IMR-90 (cell line): ENCODE measurements around the gene HERC4.

ENCODE experiments used
- BHLHE40 ChIP-seq: fragments of 150-350 bp; IDR thresholded peaks from 2 replicates; pipeline ENCODE4 v1.6.1; 2016; ENCODE audit warnings: mild to moderate bottlenecking, low read depth, low read length
- CEBPB ChIP-seq: IDR thresholded peaks from 2 replicates; pipeline ENCODE4 v1.6.1; 2012; ENCODE audit warnings: low read depth, low read length, improper control_type of control experiment
- CHD1 ChIP-seq: IDR thresholded peaks from 2 replicates; pipeline ENCODE4 v1.6.1; 2012; ENCODE audit warnings: low read depth, low read length, improper control_type of control experiment
- FOS ChIP-seq: fragments of 150-350 bp; IDR thresholded peaks from 2 replicates; pipeline ENCODE4 v1.6.1; 2016; ENCODE audit warnings: low read depth, low read length
- MAFK ChIP-seq: IDR thresholded peaks from 2 replicates; pipeline ENCODE4 v1.6.1; 2012; ENCODE audit warnings: low read depth, low read length, improper control_type of control experiment
- NFE2L2 ChIP-seq: fragments of 150-350 bp; IDR thresholded peaks from 2 replicates; pipeline ENCODE4 v1.6.1; 2016; ENCODE audit warnings: low read depth, mild to moderate bottlenecking, low read length
- POLR2A ChIP-seq: IDR thresholded peaks from 2 replicates; pipeline ENCODE4 v1.6.1; 2012; ENCODE audit warnings: mild to moderate bottlenecking, low read depth, low read length
- RAD21 ChIP-seq: IDR thresholded peaks from 2 replicates; pipeline ENCODE4 v1.6.1; 2012; ENCODE audit warnings: low read length, improper control_type of control experiment
- RCOR1 ChIP-seq: IDR thresholded peaks from 2 replicates; pipeline ENCODE4 v1.6.1; 2012; ENCODE audit warnings: mild to moderate bottlenecking, low read length, improper control_type of control experiment; ENCODE audit not compliant: insufficient replicate concordance
- RFX5 ChIP-seq: IDR thresholded peaks from 2 replicates; pipeline ENCODE4 v1.8.0; 2012; ENCODE audit warnings: low read depth, mild to moderate bottlenecking, low read length, moderate library complexity
- SMC3 ChIP-seq: fragments of 150-350 bp; IDR thresholded peaks from 2 replicates; pipeline ENCODE4 v1.6.1; 2016; ENCODE audit warnings: low read depth, mild to moderate bottlenecking, antibody characterized with exemption, low read length, moderate library complexity
- TF ChIP-seq, protein P1 (sequence below): conservative IDR thresholded peaks from 2 replicates; pipeline ENCODE4 v1.5.1; 2012; ENCODE audit warnings: mild to moderate bottlenecking, low read depth, low read length, improper control_type of control experiment
- TF ChIP-seq, protein P2 (sequence below): fragments of 150-350 bp; IDR thresholded peaks from 2 replicates; pipeline ENCODE4 v1.6.1; 2016; ENCODE audit warnings: low read depth, mild to moderate bottlenecking, low read length, moderate library complexity, borderline replicate concordance
- TF ChIP-seq, protein P3 (sequence below): fragments of 150-350 bp; IDR thresholded peaks from 2 replicates; pipeline ENCODE4 v1.6.1; 2017; ENCODE audit warnings: mild to moderate bottlenecking, antibody characterized with exemption, low read length, low read depth

DNA sequence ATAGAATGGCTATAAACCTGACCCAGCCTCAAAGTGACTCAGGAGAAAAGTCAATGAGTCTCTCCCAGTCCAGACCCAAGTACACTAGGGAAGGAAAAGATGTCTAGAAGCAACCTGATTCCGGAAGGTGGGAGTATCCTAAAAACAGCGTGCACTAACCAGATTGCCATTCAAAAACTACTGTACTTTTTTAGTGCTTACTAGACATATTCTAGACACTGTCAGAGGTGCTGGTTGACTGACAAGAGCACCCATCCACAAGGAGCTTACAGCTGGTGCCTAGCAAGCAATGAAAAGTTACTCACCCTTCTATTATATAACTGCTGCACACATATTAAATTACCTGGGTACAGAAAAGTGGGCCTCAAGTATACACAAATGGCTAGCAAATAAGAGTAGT is 109.6 kb downstream of the HERC4 start:
- TF ChIP-seq, protein P1, sequence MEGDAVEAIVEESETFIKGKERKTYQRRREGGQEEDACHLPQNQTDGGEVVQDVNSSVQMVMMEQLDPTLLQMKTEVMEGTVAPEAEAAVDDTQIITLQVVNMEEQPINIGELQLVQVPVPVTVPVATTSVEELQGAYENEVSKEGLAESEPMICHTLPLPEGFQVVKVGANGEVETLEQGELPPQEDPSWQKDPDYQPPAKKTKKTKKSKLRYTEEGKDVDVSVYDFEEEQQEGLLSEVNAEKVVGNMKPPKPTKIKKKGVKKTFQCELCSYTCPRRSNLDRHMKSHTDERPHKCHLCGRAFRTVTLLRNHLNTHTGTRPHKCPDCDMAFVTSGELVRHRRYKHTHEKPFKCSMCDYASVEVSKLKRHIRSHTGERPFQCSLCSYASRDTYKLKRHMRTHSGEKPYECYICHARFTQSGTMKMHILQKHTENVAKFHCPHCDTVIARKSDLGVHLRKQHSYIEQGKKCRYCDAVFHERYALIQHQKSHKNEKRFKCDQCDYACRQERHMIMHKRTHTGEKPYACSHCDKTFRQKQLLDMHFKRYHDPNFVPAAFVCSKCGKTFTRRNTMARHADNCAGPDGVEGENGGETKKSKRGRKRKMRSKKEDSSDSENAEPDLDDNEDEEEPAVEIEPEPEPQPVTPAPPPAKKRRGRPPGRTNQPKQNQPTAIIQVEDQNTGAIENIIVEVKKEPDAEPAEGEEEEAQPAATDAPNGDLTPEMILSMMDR, result no peak
- TF ChIP-seq POLR2A (no peak), SMC3 (no peak), RAD21 (no peak), BHLHE40 (no peak), RFX5 (no peak), RCOR1 (no peak), MAFK (peak; percentile 61), FOS (no peak), CHD1 (no peak), CEBPB (no peak), NFE2L2 (no peak)
- TF ChIP-seq, protein P2, sequence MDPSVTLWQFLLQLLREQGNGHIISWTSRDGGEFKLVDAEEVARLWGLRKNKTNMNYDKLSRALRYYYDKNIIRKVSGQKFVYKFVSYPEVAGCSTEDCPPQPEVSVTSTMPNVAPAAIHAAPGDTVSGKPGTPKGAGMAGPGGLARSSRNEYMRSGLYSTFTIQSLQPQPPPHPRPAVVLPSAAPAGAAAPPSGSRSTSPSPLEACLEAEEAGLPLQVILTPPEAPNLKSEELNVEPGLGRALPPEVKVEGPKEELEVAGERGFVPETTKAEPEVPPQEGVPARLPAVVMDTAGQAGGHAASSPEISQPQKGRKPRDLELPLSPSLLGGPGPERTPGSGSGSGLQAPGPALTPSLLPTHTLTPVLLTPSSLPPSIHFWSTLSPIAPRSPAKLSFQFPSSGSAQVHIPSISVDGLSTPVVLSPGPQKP, result no peak
- TF ChIP-seq, protein P3, sequence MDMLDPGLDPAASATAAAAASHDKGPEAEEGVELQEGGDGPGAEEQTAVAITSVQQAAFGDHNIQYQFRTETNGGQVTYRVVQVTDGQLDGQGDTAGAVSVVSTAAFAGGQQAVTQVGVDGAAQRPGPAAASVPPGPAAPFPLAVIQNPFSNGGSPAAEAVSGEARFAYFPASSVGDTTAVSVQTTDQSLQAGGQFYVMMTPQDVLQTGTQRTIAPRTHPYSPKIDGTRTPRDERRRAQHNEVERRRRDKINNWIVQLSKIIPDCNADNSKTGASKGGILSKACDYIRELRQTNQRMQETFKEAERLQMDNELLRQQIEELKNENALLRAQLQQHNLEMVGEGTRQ, result no peak
